Putamen (tissue), 1 donor: ENCODE results near the gene TOB1.

Experiments used
- DNase-seq: peaks from one replicate; pipeline ENCODE4 v3.0.0-alpha.2; 2016; ENCODE audit warnings: low spot score

The TOB1 gene

GRCh38 chr17:50845240-50846147 lies 20.7 kb downstream of the TOB1 start:
- no peak for DNase-seq

DNA sequence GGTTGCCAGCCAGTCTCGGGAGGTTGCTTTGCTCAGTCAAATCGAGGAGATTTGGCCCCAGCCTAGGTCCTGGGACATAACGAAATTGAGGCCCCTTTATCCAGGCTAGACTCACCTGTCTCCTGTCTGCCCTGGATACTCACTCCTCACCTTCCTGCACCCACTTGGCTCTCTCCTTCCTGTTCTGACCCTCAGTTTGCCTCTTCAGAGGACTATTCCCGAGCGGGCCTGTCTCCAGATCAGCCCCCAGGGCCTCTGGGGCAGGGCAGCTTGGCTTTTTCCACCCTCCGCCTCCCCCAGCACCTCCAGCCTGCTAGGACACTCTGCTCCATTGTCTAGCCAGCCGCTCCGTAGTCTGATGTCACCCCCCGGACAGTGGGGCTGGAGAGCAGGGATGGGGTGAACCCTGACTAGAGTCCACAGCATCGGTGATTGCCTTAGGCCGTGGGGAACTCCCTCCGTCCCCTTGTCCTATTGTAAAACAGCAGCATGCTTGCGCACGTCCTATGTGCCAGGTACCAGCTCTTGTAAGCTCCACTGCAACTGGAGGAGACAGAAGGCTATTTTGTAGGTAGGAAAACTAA lies 21.9 kb downstream of the TOB1 start:
- no peak for DNase-seq

DNA sequence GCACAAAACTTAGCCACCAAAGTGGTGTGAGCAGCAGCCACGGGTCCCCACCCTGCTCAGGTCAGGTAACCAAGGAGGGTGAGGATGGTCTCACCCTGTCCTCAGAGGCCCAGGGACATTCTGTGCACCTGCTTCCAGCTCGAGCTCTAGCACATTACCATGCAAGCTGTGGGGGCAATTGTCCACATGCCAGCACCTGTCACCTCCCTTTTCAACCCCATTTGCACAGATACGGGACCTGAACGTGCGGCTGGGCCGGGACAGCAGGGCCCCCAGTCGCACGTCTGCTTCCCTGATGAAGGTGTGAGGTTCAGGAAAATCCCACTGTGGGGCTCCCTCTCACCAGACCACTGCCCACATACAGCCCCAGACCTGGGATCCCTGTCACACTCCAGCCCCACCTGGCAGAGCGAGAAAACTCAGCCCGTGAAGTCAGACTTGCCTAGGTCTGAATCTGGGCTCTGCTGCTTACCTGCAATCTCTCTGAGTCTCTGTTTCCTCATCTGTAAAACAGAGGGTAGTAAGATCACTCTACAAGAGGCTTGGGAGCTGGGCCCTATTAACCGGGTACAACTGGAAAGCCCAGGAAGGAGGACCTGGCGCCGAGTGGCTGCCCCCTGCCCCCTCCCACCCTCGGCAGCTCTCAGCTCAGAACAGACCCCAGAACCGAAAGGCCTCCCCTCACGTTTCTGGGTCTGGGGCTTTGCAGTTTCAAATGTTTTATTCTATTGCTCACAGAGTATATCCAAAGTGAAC lies 22.8 kb downstream of the TOB1 start:
- DNase-seq = no peak

GRCh38 chr17:50842506-50843149 lies 23.5 kb downstream of the TOB1 start:
- no peak for DNase-seq

DNA sequence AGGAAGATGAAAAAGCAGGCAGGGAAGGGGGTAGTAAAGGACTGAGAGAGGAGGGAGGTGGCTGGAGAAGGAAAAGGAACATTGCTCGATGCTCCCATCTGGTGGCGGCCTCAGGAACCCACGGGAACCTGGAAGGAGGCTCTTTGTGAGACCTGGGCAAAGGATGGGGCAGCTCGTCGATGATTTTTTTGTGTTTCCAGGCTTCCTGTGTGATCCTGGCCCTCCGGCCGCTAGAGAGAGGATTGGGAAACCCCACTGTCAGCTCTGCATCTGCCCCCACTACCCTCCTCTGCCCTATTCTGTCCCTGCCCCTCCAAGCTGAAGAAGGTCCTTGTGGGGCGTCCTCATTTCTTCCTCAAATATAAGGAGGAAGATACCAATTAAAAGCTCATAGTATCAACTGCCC lies 24.2 kb downstream of the TOB1 start:
- no peak for DNase-seq

GRCh38 chr17:50841277-50841948 lies 24.7 kb downstream of the TOB1 start:
- DNase-seq = no peak

GRCh38 chr17:50840311-50840851 lies 25.8 kb downstream of the TOB1 start:
- DNase-seq = no peak

DNA sequence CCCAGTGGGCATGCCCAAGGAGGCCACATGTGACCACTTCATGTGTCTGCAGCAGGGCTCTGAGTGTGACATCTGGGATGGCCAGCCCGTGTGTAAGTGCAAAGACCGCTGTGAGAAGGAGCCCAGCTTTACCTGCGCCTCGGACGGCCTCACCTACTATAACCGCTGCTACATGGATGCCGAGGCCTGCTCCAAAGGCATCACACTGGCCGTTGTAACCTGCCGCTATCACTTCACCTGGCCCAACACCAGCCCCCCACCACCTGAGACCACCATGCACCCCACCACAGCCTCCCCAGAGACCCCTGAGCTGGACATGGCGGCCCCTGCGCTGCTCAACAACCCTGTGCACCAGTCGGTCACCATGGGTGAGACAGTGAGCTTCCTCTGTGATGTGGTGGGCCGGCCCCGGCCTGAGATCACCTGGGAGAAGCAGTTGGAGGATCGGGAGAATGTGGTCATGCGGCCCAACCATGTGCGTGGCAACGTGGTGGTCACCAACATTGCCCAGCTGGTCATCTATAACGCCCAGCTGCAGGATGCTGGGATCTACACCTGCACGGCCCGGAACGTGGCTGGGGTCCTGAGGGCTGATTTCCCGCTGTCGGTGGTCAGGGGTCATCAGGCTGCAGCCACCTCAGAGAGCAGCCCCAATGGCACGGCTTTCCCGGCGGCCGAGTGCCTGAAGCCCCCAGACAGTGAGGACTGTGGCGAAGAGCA lies 26.4 kb downstream of the TOB1 start:
- no peak for DNase-seq

GRCh38 chr17:50837980-50838954 lies 27.9 kb downstream of the TOB1 start:
- DNase-seq = peak; percentile 76

GRCh38 chr17:50837286-50837979 lies 28.7 kb downstream of the TOB1 start:
- DNase-seq = no peak

DNA sequence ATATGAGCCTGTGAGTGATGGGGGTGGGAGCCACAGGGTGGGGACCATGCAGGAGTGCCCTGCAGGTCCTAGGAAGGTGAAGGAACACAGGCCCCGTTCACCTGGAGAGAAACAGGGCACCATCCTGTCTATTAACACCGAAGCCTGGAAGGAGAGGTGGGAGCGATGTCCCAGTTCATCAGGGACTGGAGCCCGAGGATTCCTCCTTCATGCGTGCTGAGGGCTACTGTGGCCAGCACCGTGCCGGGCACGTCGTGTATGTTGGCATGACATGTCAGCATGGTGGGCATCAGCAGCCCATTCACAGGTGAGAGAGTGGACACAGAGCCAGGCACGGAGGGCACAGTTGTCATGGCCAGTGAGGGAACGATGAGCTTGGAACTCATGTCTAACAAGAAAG lies 29.3 kb downstream of the TOB1 start:
- no peak for DNase-seq

DNA sequence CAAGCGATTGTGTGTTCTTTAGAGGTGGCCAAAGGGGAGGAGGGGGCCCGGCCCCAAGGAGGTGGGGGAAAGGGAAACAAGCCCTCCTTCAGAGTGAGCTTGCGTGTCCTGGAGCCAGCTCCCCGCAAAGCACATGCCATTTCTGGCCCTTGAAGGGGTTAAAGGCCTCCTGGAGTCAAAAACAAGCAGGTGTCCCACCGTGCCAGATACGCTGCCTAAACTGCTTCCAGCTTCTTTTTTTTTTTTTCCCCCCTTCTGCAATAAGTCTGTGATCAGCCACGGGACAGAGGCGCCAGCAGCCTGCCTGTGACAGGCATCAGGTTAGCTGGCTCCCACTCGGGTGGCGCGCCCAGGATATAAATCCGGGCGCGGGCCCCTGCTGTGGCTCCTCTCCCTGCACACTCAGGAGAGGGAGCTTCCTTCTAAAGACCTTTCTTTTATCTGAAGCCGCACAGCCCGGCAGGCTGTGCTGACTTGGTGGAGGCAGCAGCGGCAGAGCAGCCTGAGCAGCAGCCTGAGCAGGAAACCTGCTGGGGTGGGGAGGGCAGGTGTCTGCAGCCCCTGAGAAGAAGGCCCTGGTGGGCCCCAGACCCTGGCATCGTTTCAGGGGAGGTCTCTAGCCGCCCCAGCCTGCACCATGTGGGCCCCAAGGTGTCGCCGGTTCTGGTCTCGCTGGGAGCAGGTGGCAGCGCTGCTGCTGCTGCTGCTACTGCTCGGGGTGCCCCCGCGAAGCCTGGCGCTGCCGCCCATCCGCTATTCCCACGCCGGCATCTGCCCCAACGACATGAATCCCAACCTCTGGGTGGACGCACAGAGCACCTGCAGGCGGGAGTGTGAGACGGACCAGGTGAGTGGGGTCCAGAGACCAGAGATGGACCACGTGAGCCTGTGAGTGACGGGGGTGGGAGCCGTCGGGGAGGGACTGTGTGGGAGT lies 30.6 kb downstream of the TOB1 start, which contains the start of gene WFIKKN2:
Gene WFIKKN2, plus strand, starts transcription at position 286 of the 934 bp plus-strand sequence. Its CDS starts 352 bp downstream, at position 638.
- no peak for DNase-seq

GRCh38 chr17:50834429-50835300 lies 31.5 kb downstream of the TOB1 start:
- DNase-seq = no peak

DNA sequence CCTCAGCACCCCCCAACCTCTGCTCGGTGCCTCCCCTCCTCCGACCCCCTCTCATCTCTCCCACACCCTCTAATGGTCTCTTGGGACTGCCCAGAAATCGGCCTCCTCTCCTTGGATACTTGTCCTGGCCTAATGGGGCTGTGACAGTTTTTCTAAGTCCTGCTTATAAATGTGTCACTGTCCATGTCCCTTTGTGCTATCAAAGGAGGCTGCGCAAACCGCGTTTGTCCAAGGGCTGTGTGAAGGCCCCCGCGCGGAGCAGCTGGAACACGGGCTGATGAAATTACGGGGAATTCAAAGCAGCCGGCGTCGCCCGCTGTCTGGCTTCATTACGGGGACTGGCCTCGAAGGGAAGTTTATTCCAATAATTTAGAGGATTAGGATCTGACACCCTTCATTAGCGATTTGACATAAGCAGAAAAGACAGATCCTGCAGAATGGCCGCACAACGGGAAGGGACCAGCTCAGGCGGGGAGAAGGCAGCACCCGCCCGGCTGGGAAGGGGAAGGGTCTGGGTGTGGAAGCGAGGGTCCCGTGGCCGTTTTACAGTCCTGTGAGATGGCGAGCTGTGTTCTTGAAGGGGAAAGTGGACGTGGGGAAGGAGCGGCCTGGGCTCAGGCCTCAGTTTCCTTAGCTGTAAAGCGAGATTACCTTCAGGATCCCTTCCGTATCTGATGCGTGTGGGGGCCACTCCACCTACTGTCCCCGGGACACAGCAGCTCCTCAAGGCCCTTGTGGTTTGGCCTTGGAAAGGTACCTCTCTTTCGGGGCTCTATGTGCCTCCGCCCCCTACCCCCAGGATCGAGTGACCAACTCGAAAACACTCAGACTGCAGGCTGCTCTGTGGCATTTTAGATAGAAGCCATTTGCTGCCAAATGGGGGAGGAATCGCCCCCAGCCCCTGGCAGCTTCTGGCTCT lies 32.4 kb downstream of the TOB1 start:
- DNase-seq = no peak

- DNase-seq = no peak
These were observed 33.2 kb downstream of the TOB1 start for GRCh38 chr17:50832864-50833381.
